HuH-7 (cell line): ENCODE measurements around the gene ARHGEF37.
"Not testable (repeated sequence)": the region's sequence is repeated elsewhere in the genome, so short reads cannot be mapped to it uniquely, and the experiment has no call there.

Experiments used
- DNase-seq: peaks from one replicate; pipeline ENCODE4 v3.0.0; 2011; ENCODE audit warnings: low spot score

ARHGEF37 gene

GRCh38 chr5:149564542-149565140 is 16.7 kb upstream of the ARHGEF37 start:
- DNase-seq, result peak; percentile 63

DNA sequence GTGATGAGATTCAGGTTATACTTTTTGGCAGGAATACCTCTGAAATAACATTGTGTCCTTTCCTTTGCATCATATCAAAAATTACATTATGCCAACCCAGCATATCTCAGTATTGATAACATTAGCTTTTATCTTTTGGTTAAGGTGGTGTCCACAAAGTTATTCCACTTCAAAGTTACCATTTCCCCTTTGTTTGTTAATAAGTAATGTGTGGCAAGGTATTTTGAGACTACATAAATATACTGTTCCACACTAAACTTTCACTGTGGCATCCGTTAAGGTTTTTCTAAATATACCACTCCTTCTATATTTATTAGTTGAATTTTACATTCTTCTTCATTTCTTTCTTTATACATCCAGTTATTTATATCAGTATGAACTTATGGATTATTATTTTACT is 14.1 kb upstream of the ARHGEF37 start:
- DNase-seq, result no peak

DNA sequence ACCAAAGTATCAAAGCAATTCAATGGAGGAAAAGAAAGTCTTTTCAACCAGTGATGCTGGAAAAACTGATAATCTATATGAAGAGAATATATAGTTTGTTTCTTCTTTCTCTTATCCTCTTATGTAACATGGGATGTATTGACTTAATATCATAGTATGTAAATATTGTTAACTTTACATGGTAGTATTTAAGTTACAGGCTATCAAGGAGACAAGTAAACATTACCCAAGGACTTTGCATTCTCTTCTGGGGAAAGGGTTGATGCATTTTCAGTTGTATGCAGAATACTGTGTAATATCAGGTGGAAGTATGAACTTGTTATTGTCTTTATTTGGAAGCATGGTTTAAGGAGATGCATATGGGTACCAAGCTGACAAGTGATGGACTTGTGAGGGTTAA is 9.1 kb upstream of the ARHGEF37 start:
- DNase-seq, result no peak

GRCh38 chr5:149572576-149573231 is 8.6 kb upstream of the ARHGEF37 start:
- DNase-seq, result no peak

DNA sequence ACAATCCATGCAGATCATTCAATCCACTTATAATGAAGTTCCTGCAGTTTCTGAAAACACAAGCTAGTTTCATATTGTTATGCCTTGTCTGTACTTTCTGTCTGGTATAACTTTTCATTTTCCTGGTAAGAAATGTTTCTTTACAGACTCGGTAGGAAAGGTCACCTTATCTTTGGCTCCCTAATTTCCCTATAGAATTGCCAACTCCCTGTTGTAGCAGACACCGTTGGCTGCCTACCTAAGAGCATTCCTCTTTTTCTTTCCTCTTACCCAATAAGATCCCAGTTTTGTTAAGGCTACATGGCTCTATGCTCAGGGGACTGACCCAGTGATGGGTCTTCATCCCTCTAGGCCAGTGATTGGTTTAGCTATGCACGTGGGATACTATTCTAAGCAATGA is 6.2 kb upstream of the ARHGEF37 start:
- no peak for DNase-seq

DNA sequence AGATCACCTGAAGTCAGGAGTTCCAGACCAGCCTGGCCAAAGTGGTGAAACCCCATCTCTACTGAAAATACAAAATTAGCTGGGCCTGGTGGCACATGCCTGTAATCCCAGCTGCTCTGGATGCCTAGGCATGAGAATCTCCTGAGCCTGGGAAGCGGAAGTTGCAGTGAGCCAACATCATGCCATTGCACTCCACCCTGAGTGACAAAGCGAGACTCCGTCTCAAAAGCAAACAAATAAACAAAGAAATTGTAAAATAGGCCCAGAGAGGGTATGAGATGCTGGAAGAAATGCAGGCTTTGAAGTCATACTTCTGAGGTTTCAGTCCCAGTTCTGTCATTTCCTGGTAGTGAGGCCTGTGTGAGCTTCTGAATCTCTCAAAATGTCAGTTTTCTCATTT is 5.3 kb upstream of the ARHGEF37 start:
- DNase-seq, result no peak

DNA sequence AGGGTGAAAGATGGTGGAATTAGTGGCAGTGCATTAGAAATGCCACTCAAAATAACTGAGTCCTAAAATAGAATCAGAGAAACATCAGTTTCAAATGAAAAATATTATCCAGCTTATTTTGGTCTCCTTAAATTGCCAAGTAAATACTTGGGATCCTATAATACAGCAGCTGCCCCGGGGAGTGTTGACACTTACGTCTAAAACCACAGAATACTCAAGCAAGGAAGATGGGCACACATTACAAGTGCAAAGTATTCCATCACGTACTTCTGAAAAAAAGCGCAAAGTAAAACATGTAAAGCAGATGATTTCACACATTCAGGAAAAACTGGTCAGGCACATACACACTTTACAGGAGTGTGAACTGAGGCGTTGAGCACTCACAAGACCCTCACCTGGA is 2.4 kb upstream of the ARHGEF37 start:
- no peak for DNase-seq

GRCh38 chr5:149580808-149581191 is 498 bp upstream of the ARHGEF37 start:
- no peak for DNase-seq

DNA sequence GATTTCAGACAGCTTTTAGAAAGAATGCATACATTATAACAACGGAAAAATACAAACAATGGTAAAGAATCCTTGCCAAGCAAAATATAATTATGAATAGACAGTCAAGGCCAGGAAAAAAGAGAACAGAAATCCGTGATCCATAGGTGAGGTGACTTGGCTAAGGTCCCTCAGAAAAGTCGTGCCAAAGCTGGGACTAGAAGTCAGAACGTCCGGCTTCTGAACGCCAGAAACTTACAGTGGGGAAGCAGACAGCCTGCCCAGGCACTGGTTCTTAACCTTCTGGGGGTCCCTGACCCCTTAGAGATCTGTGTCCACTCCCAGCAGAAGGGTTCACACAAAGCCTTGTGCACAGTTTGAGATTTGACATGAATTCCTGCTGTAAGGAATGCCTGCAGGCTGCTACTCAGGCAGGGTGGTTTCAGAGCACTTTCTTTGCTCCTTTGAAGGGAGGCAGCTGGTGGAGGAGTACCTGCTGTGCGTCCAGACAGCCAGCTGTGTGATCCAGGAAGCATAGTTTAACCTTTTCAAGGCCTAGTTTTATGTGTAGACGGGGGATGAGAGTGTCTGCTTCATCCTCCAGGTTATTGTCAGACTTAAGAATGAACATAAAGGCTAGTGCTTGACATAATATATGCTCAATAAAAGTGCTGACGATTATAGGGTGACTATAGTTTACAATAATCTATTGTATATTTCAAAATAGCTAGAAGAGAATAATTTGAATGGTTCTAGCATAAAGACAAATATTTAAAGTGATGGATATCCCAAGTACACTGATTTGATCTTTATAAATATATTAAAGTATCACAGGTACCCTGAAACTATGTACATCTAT is 852 bp downstream of the ARHGEF37 start:
- DNase-seq, result no peak

DNA sequence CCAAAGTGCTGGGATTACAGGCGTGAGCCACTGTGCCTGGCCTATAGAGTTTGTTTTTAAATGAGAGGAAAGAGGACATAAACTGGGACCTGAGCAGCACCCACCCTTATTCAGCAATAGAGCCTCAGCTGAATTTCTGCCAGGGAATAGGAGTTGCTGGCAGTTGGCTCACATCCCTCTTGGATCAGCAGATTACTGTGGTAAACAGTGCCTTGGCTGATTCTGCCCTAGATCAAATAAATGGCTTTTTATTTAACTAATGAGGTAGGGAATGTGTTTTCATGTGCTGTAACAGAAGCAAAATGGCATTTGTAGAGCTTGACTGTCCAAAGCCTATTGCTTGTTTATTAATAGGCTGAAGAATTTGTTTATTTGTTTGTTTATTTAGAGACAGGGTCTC is 2.1 kb downstream of the ARHGEF37 start:
- DNase-seq, result no peak

DNA sequence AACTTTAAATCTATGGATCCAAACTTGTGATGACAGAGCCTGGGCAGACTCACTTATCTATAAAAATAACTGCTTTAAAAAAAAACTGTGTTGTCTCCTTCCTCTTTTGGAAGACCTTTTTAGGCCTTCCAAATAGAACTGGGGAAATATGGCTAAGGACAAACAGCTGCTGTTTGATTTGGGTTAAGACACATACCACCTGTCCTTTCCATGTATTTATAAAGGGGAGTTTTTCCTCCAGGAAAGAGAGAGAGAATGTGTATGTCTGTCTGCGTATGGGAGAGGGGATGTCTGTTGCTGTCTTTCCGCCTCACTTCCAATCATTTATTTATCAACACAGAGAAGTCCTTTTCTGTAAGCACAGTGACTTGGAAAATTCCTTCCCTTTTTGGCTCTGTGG is 2.8 kb downstream of the ARHGEF37 start:
- no peak for DNase-seq

- no peak for DNase-seq
These were observed 4.6 kb downstream of the ARHGEF37 start for GRCh38 chr5:149585910-149586309.

- no peak for DNase-seq
These were observed 5.5 kb downstream of the ARHGEF37 start for GRCh38 chr5:149586708-149587318.

- DNase-seq, result no peak
These were observed 7.6 kb downstream of the ARHGEF37 start for GRCh38 chr5:149588936-149589335.

DNA sequence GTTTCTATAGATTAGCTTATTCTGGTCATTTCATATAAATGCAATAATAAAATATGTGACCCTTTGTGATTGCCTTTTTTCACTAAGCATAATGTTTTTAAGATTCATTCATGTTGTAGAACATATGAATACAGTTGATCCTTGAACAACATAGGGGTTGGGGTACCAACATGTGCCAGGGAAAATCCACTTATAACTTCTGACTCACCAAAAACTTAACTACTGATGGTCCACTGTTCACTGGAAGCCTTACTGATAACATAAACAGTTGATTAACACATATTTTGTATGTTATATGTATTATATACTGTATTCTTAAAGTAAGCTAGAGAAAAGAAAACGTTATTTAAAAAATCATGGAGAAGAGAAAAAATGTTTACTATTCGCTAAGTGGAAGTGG is 12.1 kb downstream of the ARHGEF37 start:
- no peak for DNase-seq

GRCh38 chr5:149594206-149594895 is 13.1 kb downstream of the ARHGEF37 start:
- DNase-seq, result no peak

- not testable (repeated sequence) for DNase-seq
These were observed 13.8 kb downstream of the ARHGEF37 start for GRCh38 chr5:149595105-149595504.

DNA sequence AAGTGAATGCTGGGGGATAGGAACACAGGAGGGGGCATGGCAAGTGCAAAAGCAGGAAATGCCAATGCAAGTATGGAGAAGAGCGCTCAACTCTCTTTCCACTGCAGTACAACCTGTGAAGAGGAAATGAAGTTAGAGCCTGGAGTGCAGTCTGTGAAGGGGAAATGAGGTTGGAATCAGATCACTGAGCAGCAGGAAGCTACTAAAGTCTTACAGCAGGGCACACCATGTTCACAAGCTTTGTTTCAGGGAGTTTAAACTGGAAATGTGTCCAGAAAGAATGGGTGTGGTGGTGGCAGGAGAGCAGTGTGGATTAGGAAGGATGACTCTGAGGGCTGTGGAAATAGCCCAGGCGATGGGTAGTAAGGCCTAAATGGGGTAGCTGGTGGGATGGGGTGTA is 15.4 kb downstream of the ARHGEF37 start:
- DNase-seq, result no peak

GRCh38 chr5:149597618-149598017 is 16.3 kb downstream of the ARHGEF37 start:
- no peak for DNase-seq

GRCh38 chr5:149598234-149598633 is 16.9 kb downstream of the ARHGEF37 start:
- not testable (repeated sequence) for DNase-seq

DNA sequence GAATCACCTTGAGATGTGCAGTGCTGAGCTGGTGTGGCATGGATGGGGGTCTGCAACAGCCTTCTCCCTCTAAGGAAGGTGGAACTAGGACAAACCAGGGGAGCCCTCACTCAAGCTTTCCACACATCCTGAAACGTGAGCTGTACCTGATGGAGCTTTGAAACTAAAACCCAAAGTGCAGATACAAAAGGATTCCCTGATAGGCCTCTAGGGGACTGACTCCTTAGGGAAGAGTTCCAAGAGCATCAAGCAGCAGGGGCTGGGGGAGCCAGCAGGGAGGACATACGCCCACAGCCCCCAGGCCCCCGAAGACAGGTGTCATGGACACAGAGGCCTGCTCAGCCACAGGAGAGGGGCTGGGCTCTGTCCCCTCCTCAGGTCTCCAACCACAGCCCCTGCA is 17.7 kb downstream of the ARHGEF37 start:
- DNase-seq, result no peak

DNA sequence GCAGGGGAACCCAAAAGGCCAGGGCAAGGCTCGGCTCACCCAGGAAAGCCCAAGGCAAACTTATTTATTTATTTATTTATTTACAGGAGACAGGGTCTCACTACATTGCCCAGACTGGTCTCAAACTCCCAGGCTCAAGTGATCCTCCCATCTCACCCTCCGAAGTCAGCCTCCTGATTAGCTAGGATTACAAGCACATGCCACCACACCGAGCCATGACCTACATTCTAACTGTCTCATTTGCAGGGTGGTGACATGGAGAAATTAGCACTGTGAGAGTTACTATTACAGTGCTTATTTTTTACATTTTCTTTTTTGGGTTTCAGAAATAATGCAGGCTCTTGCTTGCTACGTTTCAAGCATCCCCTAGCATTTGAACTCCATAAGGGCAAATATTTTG is 18.1 kb downstream of the ARHGEF37 start:
- DNase-seq, result no peak
